Duodenal mucosa (tissue), 2 donors: ENCODE data around the gene DSC3.
"Not testable (repeated sequence)": the region's sequence is repeated elsewhere in the genome, so short reads cannot be mapped to it uniquely, and the experiment has no call there.

Experiments
- H3K27ac ChIP-seq: one replicate; pipeline ENCODE4 v1.7.0; 2013; ENCODE audit warnings: low read depth, low read length
- H3K27me3 ChIP-seq, 2 donors: one replicate each; pipeline ENCODE4 v1.7.0; 2013; ENCODE audit warnings: low read length in 2 of 2, control low read depth in 1 of 2; ENCODE audit not compliant: insufficient read depth in 2 of 2, control insufficient read depth in 1 of 2
- H3K36me3 ChIP-seq, 2 donors: one replicate each; pipeline ENCODE4 v1.7.0; 2013; ENCODE audit warnings: low read length in 2 of 2, control low read depth in 1 of 2; ENCODE audit not compliant: insufficient read depth in 2 of 2, control insufficient read depth in 1 of 2
- H3K4me1 ChIP-seq, 2 donors: one replicate each; pipeline ENCODE4 v1.7.0; 2013; ENCODE audit warnings: low read length in 2 of 2, control low read depth in 1 of 2; ENCODE audit not compliant: insufficient read depth in 2 of 2, control insufficient read depth in 1 of 2
- H3K4me3 ChIP-seq, 2 donors: one replicate each; pipeline ENCODE4 v1.7.0; 2013; ENCODE audit warnings: low read length in 2 of 2, low read depth in 1 of 2
- H3K9ac ChIP-seq, 2 donors: one replicate each; pipeline ENCODE4 v1.7.0; 2013; ENCODE audit warnings: low read length in 2 of 2, low read depth in 1 of 2
- H3K9me3 ChIP-seq, 2 donors: one replicate each; pipeline ENCODE4 v1.7.0; 2013; ENCODE audit warnings: low read length in 2 of 2, control low read depth in 1 of 2; ENCODE audit not compliant: control insufficient read depth in 1 of 2

The DSC3 gene

GRCh38 chr18:31043709-31044108 lies 1.2 kb upstream of the DSC3 start:
- peaks cover 46 to 56% of the 10 kb centered on the region in 2 donors for H3K27me3 ChIP-seq

GRCh38 chr18:31042084-31042405 lies 497 bp downstream of the DSC3 start:
- H3K9ac ChIP-seq, result no peak overlapping the region
- no peaks in the 10 kb centered on the region for H3K9me3 ChIP-seq
- no peak overlapping the region for H3K27ac ChIP-seq
- peaks cover 11 to 15% of the 10 kb centered on the region in 2 donors for H3K4me1 ChIP-seq
- H3K27me3 ChIP-seq, result peaks cover 49 to 56% of the 10 kb centered on the region in 2 donors
- no peaks in the 10 kb centered on the region for H3K36me3 ChIP-seq
- H3K4me3 ChIP-seq, result peak overlapping the region; percentile 52 to 53

More at GRCh38 chr18:31043709-31044108, 1.2 kb upstream of the DSC3 start:
- no peak overlapping the region for H3K27ac ChIP-seq
- H3K36me3 ChIP-seq, result no peaks in the 10 kb centered on the region
- peaks cover 11 to 15% of the 10 kb centered on the region in 2 donors for H3K4me1 ChIP-seq
- no peak overlapping the region for H3K9ac ChIP-seq
- no peaks in the 10 kb centered on the region for H3K9me3 ChIP-seq
- no peak overlapping the region for H3K4me3 ChIP-seq

- peaks cover 49 to 56% of the 10 kb centered on the region in 2 donors for H3K27me3 ChIP-seq
- no peak overlapping the region for H3K27ac ChIP-seq
- peak overlapping the region; percentile 52 to 53 for H3K4me3 ChIP-seq
- no peaks in the 10 kb centered on the region for H3K36me3 ChIP-seq
- H3K9me3 ChIP-seq, result no peaks in the 10 kb centered on the region
- no peak overlapping the region for H3K9ac ChIP-seq
- H3K4me1 ChIP-seq, result peaks cover 11 to 15% of the 10 kb centered on the region in 2 donors
Observed at GRCh38 chr18:31041271-31042083, 1.1 kb downstream of the DSC3 start.

- no peaks in the 10 kb centered on the region for H3K9me3 ChIP-seq
- peaks cover 45 to 56% of the 10 kb centered on the region in 2 donors for H3K27me3 ChIP-seq
- H3K27ac ChIP-seq, result no peak overlapping the region
- H3K4me3 ChIP-seq, result peak overlapping the region in 1 of 2 donors; percentile 42
- H3K9ac ChIP-seq, result no peak overlapping the region
- H3K4me1 ChIP-seq, result peaks cover 11 to 15% of the 10 kb centered on the region in 2 donors
- H3K36me3 ChIP-seq, result no peaks in the 10 kb centered on the region
Observed at GRCh38 chr18:31040686-31041270, 1.8 kb downstream of the DSC3 start.

GRCh38 chr18:31039426-31039825 lies 3.1 kb downstream of the DSC3 start:
- no peak overlapping the region for H3K27ac ChIP-seq
- H3K9me3 ChIP-seq, result no peaks in the 10 kb centered on the region
- H3K4me1 ChIP-seq, result peaks cover 11 to 15% of the 10 kb centered on the region in 2 donors
- H3K27me3 ChIP-seq, result peaks cover 44 to 53% of the 10 kb centered on the region in 2 donors
- H3K36me3 ChIP-seq, result no peaks in the 10 kb centered on the region
- no peak overlapping the region for H3K4me3 ChIP-seq
- no peak overlapping the region for H3K9ac ChIP-seq

GRCh38 chr18:31037686-31038085 lies 4.9 kb downstream of the DSC3 start:
- not testable (repeated sequence) for H3K27ac ChIP-seq, H3K36me3 ChIP-seq, H3K9me3 ChIP-seq, H3K9ac ChIP-seq, H3K4me3 ChIP-seq
- peaks cover 29 to 37% of the 10 kb centered on the region in 2 donors for H3K27me3 ChIP-seq
- peaks cover 7 to 15% of the 10 kb centered on the region in 2 donors for H3K4me1 ChIP-seq

- Histone ChIP-seq H3K4me3 (no peak overlapping the region), H3K9ac (no peak overlapping the region), H3K9me3 (no peaks in the 10 kb centered on the region), H3K27ac (no peak overlapping the region), H3K27me3 (peaks cover 2 to 6% of the 10 kb centered on the region in 2 donors), H3K4me1 (no peaks in the 10 kb centered on the region), H3K36me3 (no peaks in the 10 kb centered on the region)
Observed at GRCh38 chr18:31034541-31034940, 8.0 kb downstream of the DSC3 start.

GRCh38 chr18:31030574-31031278 lies 11.8 kb downstream of the DSC3 start:
- H3K9me3 ChIP-seq, result no peaks in the 10 kb centered on the region
- no peak overlapping the region for H3K27ac ChIP-seq
- no peaks in the 10 kb centered on the region for H3K36me3 ChIP-seq
- no peak overlapping the region for H3K9ac ChIP-seq
- no peaks in the 10 kb centered on the region for H3K27me3 ChIP-seq
- H3K4me1 ChIP-seq, result no peaks in the 10 kb centered on the region
- no peak overlapping the region for H3K4me3 ChIP-seq

- no peaks in the 10 kb centered on the region for H3K9me3 ChIP-seq
- H3K9ac ChIP-seq, result no peak overlapping the region
- H3K27ac ChIP-seq, result no peak overlapping the region
- H3K27me3 ChIP-seq, result no peaks in the 10 kb centered on the region
- no peak overlapping the region for H3K4me3 ChIP-seq
- no peaks in the 10 kb centered on the region for H3K4me1 ChIP-seq
- no peaks in the 10 kb centered on the region for H3K36me3 ChIP-seq
Observed at GRCh38 chr18:31015715-31016434, 26.7 kb downstream of the DSC3 start.
